Activated CD4-positive, CD25-positive, alpha-beta regulatory T cell treated with anti-CD3 and anti-CD28 coated beads, Interleukin-2, amount 50 U/mL, for 16 hours (primary cell): ENCODE results near the gene KCNAB1.

ENCODE experiments used
- DNase-seq: peaks from one replicate; pipeline ENCODE4 v3.0.0-alpha.2; 2020; ENCODE audit warnings: low read depth, low spot score

Gene KCNAB1

GRCh38 chr3:156311930-156312329, 191.6 kb downstream of the KCNAB1 start:
- no peak for DNase-seq

GRCh38 chr3:156316076-156316475, 195.7 kb downstream of the KCNAB1 start:
- no peak for DNase-seq

DNA sequence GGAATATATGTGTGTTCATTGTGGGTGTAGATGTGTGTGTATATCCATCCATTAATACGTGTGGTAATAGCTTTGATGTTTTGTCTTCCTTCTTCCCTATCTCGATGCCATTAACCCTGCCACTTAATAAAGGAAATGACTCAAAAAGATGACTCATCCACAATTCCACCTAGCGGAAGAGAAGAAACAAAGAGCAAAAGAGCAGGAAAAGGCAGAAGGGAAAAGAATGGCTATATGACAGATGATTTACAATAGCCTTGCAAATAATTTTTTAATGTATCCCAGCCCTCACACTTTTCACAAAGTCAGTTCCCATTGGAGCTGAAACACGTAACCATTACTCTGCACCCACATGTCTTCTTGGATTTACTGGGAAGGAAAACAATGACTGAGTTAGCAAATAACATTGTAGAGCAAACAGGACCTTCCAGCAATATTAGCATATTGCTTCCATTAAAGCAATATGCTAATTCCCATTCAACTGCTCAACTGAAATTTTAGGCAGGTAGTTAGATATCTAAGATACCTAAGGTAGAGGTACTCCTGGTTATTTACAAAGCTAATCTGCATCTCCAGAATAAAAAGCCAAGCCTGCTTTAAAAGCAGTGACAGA, 197.2 kb downstream of the KCNAB1 start:
- no peak for DNase-seq

- DNase-seq = no peak
Measured at GRCh38 chr3:156321945-156322344, 201.6 kb downstream of the KCNAB1 start.

DNA sequence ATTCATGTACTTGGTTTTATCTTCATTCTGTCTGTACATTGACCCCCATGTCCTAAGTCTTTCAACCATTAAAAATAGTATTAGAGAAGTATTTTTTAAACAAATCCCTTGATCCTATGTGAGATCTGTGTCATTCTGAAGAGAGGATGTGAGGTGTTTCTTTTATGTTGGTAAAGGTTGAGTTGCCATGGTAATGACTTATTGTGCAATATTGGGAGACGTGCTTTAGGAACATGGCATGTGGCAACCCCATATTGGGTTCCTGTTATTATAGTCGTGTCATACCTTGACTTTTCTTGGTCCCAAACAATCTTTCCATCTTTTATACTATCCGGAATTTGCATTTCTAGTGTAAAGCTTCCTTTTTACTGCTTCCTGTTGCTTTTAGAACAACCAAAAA, 203.1 kb downstream of the KCNAB1 start:
- no peak for DNase-seq

- no peak for DNase-seq
Measured at GRCh38 chr3:156330415-156330814, 210.0 kb downstream of the KCNAB1 start.

DNA sequence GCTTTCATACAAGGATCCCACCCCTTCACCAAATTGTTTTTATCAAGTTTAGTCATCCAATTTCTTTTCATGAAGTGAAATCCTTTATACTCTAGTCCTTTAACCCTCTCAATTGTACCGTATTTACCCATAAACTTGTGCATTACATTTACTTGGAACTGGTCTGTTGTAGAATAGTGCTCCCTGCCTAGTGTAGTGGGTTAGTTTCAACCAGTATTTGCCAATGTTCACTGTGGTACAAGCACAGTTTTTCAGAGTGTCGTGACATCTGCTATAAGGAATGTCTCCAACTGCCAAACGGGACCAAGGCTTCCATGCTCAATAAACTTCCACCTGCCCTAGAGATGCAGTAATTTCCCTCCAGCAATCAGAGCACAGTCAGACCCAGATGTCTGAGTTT, 211.9 kb downstream of the KCNAB1 start:
- no peak for DNase-seq

- no peak for DNase-seq
Measured at GRCh38 chr3:156334841-156335545, 214.6 kb downstream of the KCNAB1 start.

- no peak for DNase-seq
Measured at GRCh38 chr3:156339491-156339890, 219.1 kb downstream of the KCNAB1 start.

DNA sequence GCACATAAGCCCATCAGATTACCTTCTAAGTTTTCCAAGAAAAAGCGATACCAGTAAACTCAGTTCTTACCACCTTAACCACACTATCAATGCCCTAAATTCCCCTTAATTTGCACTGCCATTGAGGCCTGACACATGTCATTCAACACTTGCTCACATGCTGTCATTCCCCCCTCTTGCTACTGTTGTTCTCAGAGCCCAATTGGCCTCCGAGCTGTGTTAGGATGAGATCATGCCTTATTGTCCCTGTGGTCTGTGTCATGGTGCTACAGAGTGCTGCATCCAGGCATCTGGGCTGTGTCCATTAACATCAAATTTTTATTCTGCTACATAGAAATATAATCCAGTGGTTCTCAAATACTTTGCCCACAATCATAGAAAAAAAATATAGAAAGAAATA, 221.0 kb downstream of the KCNAB1 start:
- no peak for DNase-seq

DNA sequence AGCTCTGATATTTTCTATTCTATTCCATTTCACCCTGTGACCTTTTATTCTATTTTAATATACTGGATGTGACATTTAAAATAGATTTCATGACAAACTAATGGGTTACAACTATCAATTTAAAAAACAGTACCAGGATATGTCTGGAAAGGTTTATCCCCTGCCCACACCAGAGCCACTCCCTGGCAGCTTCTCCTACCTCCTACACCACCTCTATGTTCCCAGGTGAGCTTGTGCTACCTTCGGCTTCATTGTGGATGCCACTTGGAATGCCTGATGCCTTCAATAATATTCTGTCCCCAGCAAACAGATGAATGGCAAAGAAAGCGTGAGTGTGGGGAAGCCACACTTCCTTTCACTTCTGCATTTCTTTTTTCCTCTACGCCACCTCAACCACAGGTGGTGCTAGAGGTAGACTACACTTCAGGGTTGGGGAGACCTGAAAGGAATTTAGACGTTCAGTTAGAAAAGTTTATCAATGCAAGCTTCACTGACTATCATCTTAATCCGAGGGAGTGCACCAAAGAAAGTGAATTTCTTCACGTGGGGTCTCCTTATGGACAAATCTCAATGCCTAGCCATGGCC, 221.5 kb downstream of the KCNAB1 start:
- no peak for DNase-seq

DNA sequence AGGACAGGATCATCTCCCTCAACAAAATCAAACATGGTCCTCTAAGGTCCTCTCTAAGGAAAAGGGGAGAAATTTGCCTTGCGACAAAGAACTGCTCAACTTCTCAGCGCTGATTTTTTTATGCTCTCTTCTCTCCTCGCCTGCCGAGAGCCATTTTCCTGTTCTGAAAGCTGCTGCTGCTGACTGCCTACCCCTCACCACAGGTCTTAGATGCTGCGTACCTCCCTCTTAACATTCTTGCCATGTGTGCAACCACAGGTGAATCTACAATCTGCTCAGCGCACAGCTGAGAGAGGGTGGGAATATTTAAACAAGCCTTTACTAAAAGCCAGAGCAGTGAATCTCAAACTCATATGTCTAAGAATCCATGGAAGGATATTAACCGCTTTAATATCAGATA, 223.8 kb downstream of the KCNAB1 start:
- no peak for DNase-seq

GRCh38 chr3:156349111-156349510, 228.7 kb downstream of the KCNAB1 start:
- DNase-seq = no peak

GRCh38 chr3:156349978-156350377, 229.6 kb downstream of the KCNAB1 start:
- DNase-seq = no peak

DNA sequence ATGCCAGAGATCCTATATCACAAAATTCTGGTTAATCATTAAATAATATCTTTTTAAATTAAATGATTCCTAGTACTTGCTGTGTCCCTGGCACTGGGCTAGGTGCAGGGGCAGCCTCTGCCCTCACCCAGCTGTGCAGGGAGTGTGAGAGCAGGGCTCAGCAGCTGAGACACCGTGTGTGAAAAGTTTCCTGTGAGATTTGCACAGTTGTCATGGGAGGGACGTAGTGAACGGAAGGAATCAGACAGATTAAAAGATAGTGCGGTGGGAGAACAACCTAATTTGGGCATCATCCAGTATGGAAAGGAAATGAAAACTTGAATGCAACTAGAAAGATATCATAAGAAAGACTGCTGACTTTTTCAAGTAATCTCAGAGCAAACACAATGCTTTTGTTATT, 230.4 kb downstream of the KCNAB1 start:
- no peak for DNase-seq

DNA sequence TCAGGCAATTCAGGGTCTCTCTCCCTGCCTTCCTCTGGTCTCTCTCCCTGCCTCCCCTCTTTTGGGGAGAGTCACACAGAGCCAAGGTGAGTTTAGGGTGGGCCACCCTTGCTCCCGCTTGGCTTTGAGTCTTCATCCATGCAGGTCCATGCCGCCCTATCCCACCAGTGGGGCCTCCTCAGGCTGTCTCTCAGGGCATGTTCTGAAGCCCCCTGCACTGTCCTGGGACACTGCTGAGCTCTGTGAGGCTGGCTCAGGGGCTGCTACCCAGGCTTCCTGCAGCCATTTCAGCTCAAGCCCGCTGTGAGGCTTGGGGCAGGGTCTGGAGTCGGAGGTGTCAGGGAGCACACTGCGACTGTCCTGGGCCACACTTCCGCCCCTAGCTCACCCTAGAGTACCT, 231.4 kb downstream of the KCNAB1 start:
- no peak for DNase-seq

DNA sequence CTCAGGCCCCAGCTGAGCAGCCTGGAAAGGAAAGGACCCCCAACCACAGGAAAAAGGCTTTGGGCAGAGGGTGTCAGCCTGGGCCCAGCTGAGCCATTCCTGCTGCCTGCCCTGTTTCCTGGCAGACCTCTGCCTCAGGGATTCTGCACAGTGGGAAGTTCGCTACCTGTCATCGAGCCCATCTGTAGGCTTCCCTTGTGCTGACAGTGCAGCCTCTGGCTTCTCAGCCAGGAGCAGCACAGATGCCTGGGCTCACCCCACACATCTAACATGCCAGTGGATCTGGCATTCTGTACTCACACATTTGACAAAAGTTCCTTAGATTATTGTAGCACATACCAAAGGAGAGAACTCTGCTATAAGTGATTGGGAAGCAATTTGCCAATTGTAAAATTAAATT, 232.3 kb downstream of the KCNAB1 start:
- no peak for DNase-seq

GRCh38 chr3:156353563-156353962, 233.2 kb downstream of the KCNAB1 start:
- DNase-seq = no peak

GRCh38 chr3:156356537-156357363, 236.4 kb downstream of the KCNAB1 start:
- DNase-seq = no peak

GRCh38 chr3:156358232-156358631, 237.9 kb downstream of the KCNAB1 start:
- no peak for DNase-seq

DNA sequence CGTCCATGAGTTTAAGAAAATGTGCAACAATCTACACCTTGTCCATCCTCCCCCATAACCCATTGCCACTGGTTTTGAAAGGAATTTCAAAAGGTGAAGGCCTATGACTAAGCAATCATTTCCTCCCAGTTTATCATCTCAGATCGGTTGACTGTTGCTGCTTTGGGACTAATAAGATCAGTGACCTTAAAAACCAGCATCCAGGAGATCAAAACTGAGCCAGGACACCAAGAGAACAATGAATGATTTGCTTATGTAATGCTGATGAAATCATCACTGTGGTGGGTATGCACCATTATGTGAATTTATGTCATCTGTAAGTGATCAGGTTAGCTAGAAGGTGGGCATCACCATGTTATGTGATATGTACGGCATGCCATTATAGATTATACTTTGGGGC, 239.0 kb downstream of the KCNAB1 start:
- DNase-seq = no peak

GRCh38 chr3:156360083-156360482, 239.7 kb downstream of the KCNAB1 start:
- DNase-seq = no peak
